D721Med (cell line): ENCODE measurements around the gene TSEN54.

Experiments
- DNase-seq: peaks from one replicate; pipeline ENCODE4 v3.0.0; 2011; ENCODE audit warnings: low spot score; ENCODE audit not compliant: insufficient read length
- FAIRE-seq: peaks from 2 replicates; lab custom pipeline; 2011; peaks lifted over from hg19 to GRCh38; lab: Jason Lieb, UNC
- CTCF ChIP-seq: IDR thresholded peaks from 2 replicates; pipeline ENCODE4 v1.5.1; 2012; ENCODE audit warnings: mild to moderate bottlenecking, control low read depth; ENCODE audit not compliant: insufficient read depth; ENCODE audit errors: missing control alignments

Gene TSEN54

DNA sequence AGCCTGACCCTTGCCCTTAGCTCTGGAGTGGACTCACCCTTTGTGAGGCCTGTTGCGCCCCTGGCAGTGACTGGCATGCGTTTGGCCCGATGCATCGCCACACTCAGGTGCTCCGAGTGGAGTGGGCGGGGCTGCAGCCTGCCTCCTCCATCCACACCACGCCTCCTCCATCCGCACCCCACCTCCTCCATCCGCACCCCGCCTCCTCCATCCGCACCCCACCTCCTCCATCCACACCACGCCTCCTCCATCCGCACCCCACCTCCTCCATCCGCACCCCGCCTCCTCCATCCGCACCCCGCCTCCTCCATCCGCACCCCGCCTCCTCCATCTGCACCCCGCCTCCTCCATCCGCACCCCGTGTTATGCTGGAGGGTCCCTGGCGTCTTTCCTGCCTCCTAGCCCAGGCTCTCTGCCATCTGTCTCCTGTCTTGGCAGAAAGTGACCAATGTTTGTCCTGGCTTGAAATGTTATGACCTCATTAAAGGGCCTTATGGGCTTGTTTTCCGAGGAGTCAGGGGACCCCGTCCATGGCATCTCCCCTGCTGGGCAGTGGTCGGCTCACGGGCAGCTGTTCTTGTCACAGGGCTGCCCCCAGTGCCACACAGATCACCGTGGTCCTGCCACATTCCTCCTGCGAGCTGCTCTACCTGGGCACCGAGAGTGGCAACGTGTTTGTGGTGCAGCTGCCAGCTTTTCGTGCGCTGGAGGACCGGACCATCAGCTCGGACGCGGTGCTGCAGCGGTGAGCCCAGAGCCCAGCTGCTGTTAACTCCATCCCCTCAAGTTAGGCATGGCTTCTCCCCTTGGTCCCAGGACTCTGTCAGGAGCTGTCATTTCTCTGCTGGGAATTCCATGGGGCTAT lies 42.6 kb downstream of the TSEN54 start:
- FAIRE-seq (no peak), DNase-seq (no peak)
- no peak for TF ChIP-seq CTCF

DNA sequence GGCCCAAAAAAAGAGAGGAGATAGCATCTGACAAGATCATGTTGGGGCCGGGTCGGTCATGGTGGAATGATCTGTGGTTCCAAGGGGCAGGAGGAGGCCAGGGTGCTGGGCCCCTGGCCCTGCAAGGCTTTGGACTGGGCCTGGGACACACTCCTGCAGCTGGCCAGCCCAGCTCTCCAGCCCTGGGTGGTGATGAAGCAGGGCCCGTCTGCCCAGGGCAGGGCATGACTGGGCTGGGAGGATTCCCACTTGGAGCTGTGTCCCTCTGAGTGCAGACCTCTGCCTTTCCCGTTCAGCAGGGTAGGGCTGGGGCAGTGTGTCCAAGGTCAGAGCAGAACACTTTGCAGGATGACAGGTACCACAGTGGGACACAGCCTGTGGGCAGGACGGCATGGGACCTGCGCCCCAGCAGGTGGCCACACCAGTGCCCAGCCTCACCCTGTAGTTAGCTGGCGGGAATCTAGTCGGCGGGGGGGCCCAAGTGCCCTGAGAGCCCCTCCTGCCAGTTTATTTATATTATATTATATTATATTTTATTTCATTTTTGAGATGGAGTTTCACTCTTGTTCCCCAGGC lies 43.7 kb downstream of the TSEN54 start:
- no peak for DNase-seq
- no peak for TF ChIP-seq CTCF
- FAIRE-seq = no peak

GRCh38 chr17:75561927-75562603 lies 45.7 kb downstream of the TSEN54 start:
- FAIRE-seq = no peak
- no peak for TF ChIP-seq CTCF
- no peak for DNase-seq

- no peak for FAIRE-seq
These were observed 46.9 kb downstream of the TSEN54 start for GRCh38 chr17:75563063-75563758.

GRCh38 chr17:75564195-75564594 lies 47.9 kb downstream of the TSEN54 start:
- DNase-seq (no peak), FAIRE-seq (no peak)
- TF ChIP-seq CTCF = no peak

More at GRCh38 chr17:75563063-75563758, 46.9 kb downstream of the TSEN54 start:
- DNase-seq = no peak
- TF ChIP-seq CTCF = no peak

GRCh38 chr17:75565066-75565465 lies 48.7 kb downstream of the TSEN54 start:
- DNase-seq (no peak), FAIRE-seq (no peak)

More at GRCh38 chr17:75565066-75565465, 48.7 kb downstream of the TSEN54 start:
- TF ChIP-seq CTCF = no peak
